Mesenchymal stem cell (in vitro differentiated cells and primary cell): Measurements from ENCODE around the gene GNA14.

ENCODE experiments used
- DNase-seq: peaks from one replicate; pipeline ENCODE4 v3.0.0-alpha.2; 2013
- H2AFZ ChIP-seq: one replicate; pipeline ENCODE4 v1.6.1; 2013; ENCODE audit warnings: low read depth, mild to moderate bottlenecking, control low read depth, inconsistent platforms, low read length, moderate library complexity
- H2AK5ac ChIP-seq: 2 replicates; pipeline ENCODE4 v1.6.1; 2013; ENCODE audit warnings: low read length, moderate library complexity, mild to moderate bottlenecking, inconsistent platforms; ENCODE audit not compliant: severe bottlenecking
- H2BK120ac ChIP-seq: one replicate; pipeline ENCODE4 v1.6.1; 2013; ENCODE audit warnings: low read depth, mild to moderate bottlenecking, inconsistent platforms, low read length, moderate library complexity
- H2BK12ac ChIP-seq, 2 experiments: one replicate each; pipeline ENCODE4 v1.6.1; 2013; ENCODE audit warnings: inconsistent platforms in 2 of 2, low read length in 2 of 2, mild to moderate bottlenecking in 2 of 2, moderate library complexity in 2 of 2, control low read depth in 1 of 2
- H2BK15ac ChIP-seq: one replicate; pipeline ENCODE4 v1.6.1; 2013; ENCODE audit warnings: mild to moderate bottlenecking, low read depth, inconsistent platforms; ENCODE audit not compliant: poor library complexity, severe bottlenecking
- H2BK5ac ChIP-seq: 2 replicates; pipeline ENCODE4 v1.6.1; 2013; ENCODE audit warnings: low read depth, mild to moderate bottlenecking, low read length, control low read depth, inconsistent platforms; ENCODE audit not compliant: poor library complexity, severe bottlenecking
- H3K14ac ChIP-seq, 2 experiments: one replicate each; pipeline ENCODE4 v1.6.1; 2013; ENCODE audit warnings: inconsistent platforms in 2 of 2, low read length in 2 of 2, control low read depth in 1 of 2, mild to moderate bottlenecking in 1 of 2, moderate library complexity in 1 of 2
- H3K18ac ChIP-seq, 2 experiments: one replicate each; pipeline ENCODE4 v1.6.1; 2013; ENCODE audit warnings: inconsistent platforms in 2 of 2, low read length in 2 of 2, control low read depth in 1 of 2, low read depth in 1 of 2, mild to moderate bottlenecking in 1 of 2
- H3K23ac ChIP-seq, 2 experiments: one replicate each; pipeline ENCODE4 v1.6.1; 2013; ENCODE audit warnings: inconsistent platforms in 2 of 2, low read length in 2 of 2, mild to moderate bottlenecking in 2 of 2, moderate library complexity in 2 of 2, control low read depth in 1 of 2
- H3K27ac ChIP-seq: 2 replicates; pipeline ENCODE4 v1.5.1; 2013; ENCODE audit warnings: mild to moderate bottlenecking, moderate library complexity, low read length, control low read depth, inconsistent platforms; ENCODE audit not compliant: poor library complexity, severe bottlenecking
- H3K27me3 ChIP-seq, 2 experiments: 2 replicates each; pipeline versions ENCODE4 v1.6.1 to v1.7.0; 2013; ENCODE audit warnings: low read length in 2 of 2, mild to moderate bottlenecking in 2 of 2, moderate library complexity in 2 of 2, control low read depth in 1 of 2, inconsistent platforms in 1 of 2; ENCODE audit not compliant: control insufficient read depth in 1 of 2, insufficient read depth in 1 of 2
- H3K36me3 ChIP-seq, 2 experiments: 2 replicates each; pipeline versions ENCODE4 v1.6.1 to v1.7.0; 2013; ENCODE audit warnings: low read length in 2 of 2, control low read depth in 1 of 2, inconsistent platforms in 1 of 2, low read depth in 1 of 2, mild to moderate bottlenecking in 1 of 2; ENCODE audit not compliant: insufficient read depth in 2 of 2, control insufficient read depth in 1 of 2
- H3K4ac ChIP-seq, 2 experiments: one replicate each; pipeline ENCODE4 v1.6.1; 2013; ENCODE audit warnings: inconsistent platforms in 2 of 2, low read length in 2 of 2, mild to moderate bottlenecking in 2 of 2, moderate library complexity in 2 of 2, control low read depth in 1 of 2, low read depth in 1 of 2
- H3K4me1 ChIP-seq: 2 replicates; pipeline ENCODE4 v1.6.1; 2013; ENCODE audit warnings: low read depth, low read length, control low read depth; ENCODE audit not compliant: control insufficient read depth, insufficient read depth
- H3K4me2 ChIP-seq: 2 replicates; pipeline ENCODE4 v1.6.1; 2013; ENCODE audit warnings: low read length, mild to moderate bottlenecking, inconsistent platforms; ENCODE audit not compliant: poor library complexity, severe bottlenecking
- H3K4me3 ChIP-seq, 2 experiments: 2 replicates each; pipeline versions ENCODE4 v1.5.1 to v1.7.0; 2013; ENCODE audit warnings: low read length in 2 of 2, mild to moderate bottlenecking in 2 of 2, control low read depth in 1 of 2, low read depth in 1 of 2; ENCODE audit not compliant: insufficient read depth in 1 of 2
- H3K79me1 ChIP-seq: replicated peaks from 2 replicates; pipeline ENCODE4 v1.6.1; 2013; ENCODE audit warnings: mild to moderate bottlenecking, control low read depth, low read length, inconsistent platforms; ENCODE audit not compliant: poor library complexity, severe bottlenecking
- H3K9ac ChIP-seq: 2 replicates; pipeline ENCODE4 v1.7.0; 2013; ENCODE audit warnings: mild to moderate bottlenecking, low read length, moderate library complexity
- H3K9me3 ChIP-seq: 2 replicates; pipeline ENCODE4 v1.7.0; 2013; ENCODE audit warnings: mild to moderate bottlenecking, low read length; ENCODE audit not compliant: control insufficient read depth
- H4K8ac ChIP-seq: one replicate; pipeline ENCODE4 v1.6.1; 2013; ENCODE audit warnings: inconsistent platforms, mild to moderate bottlenecking, low read length, moderate library complexity
- H4K91ac ChIP-seq: one replicate; pipeline ENCODE4 v1.6.1; 2013; ENCODE audit warnings: mild to moderate bottlenecking, low read length, inconsistent platforms
- WGBS: methylation state at CpG from one replicate; pipeline ENCODE4 v1.1.7; 2013; ENCODE audit warnings: mixed read lengths; 5-methylcytosine and 5-hydroxymethylcytosine counted together

The GNA14 gene

DNA sequence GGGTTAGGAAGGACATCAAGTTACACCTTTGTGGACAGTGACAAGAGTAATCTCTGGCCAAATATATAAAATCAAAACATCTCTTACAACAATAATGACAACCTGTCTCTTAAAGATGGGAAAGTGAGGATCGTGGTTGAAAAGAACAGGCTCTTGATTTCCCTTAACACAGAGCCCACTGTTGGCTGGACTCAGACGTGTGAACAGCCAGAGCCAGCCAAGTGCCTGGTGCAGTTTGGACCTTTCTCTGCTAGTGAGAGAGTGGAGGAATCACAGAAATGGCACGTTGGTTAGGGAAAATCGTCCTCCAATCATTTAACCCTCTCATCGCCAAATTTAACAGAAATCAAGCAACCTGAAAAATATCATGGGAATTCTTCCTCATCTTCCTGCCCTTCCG, 131.3 kb downstream of the GNA14 start:
- no peaks in the 10 kb centered on the region for H3K9me3 ChIP-seq
- no peak overlapping the region for H3K4ac ChIP-seq
- peaks cover 0 to 4% of the 10 kb centered on the region in 2 experiments for H3K27me3 ChIP-seq
- no peak overlapping the region for H3K4me3 ChIP-seq
- H2AFZ ChIP-seq, result no peak overlapping the region
- no peak overlapping the region for H3K4me2 ChIP-seq
- no peak for DNase-seq
- H3K4me1 ChIP-seq, result peaks cover 4% of the 10 kb centered on the region
- H3K27ac ChIP-seq, result no peak overlapping the region
- H3K18ac ChIP-seq, result peak overlapping the region in 1 of 2 experiments; percentile 21
- no peak overlapping the region for H2BK5ac ChIP-seq
- H3K9ac ChIP-seq, result no peak overlapping the region
- no peak overlapping the region for H2BK120ac ChIP-seq
- no peaks in the 10 kb centered on the region for H3K79me1 ChIP-seq
- 100% methylated on average over 2 of the region's 6 CpGs for WGBS
- H4K8ac ChIP-seq, result no peak overlapping the region
- no peak overlapping the region for H2BK12ac ChIP-seq
- no peak overlapping the region for H3K14ac ChIP-seq
- H3K23ac ChIP-seq, result no peak overlapping the region
- no peak overlapping the region for H2AK5ac ChIP-seq
- no peak overlapping the region for H4K91ac ChIP-seq
- no peak overlapping the region for H2BK15ac ChIP-seq
- no peaks in the 10 kb centered on the region for H3K36me3 ChIP-seq

DNA sequence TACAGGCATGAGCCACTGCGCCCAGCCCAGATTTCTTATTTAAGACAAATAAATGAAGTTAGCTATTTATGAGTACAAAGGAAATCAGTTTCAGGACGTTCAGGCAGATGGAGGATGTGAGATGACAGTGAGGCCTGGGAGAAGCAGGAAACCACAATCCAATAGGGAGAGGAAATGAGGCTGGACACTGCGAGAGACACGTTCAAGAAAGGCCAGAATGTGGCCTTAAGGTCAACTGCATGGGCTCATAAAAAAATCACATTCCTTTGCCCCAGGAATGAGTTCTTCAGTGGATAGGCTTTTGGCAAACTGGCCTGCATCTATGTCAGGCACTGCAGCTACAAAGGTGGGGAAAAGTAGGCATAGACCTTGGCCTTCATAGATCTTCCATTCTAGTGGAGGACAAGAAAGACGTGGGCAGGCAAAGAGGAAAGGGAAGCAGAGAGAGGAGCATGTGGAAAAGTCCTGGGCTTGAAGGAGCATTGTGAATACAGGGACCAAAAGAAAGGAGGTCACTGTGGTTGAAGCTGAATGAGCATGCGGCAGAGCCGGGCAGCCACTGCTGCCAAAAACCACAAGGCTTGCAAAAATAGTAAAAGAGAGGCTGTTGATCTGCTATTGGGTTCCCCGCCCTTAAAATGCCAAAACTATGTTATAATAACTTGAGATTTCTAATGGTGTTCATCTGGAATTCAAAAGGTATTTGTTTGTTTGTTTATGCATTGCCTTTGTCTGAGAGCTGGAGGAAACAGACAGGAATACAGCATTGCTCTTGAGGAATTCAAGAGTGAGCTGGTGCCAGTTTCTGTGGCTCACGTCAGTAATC, 133.0 kb downstream of the GNA14 start:
- Histone ChIP-seq H4K8ac (no peak overlapping the region), H3K79me1 (no peaks in the 10 kb centered on the region), H3K27ac (no peak overlapping the region), H2BK5ac (no peak overlapping the region), H3K36me3 (no peaks in the 10 kb centered on the region), H2AK5ac (no peak overlapping the region), H3K4me2 (no peak overlapping the region), H3K27me3 (peaks cover 0 to 4% of the 10 kb centered on the region in 2 experiments), H2BK12ac (peak overlapping the region in 1 of 2 experiments; percentile 15), H3K4me3 (no peak overlapping the region), H2AFZ (no peak overlapping the region), H3K14ac (no peak overlapping the region), H3K9me3 (no peaks in the 10 kb centered on the region), H2BK120ac (no peak overlapping the region), H4K91ac (peak overlapping the region; percentile 64), H3K4me1 (peaks cover 4% of the 10 kb centered on the region), H3K4ac (no peak overlapping the region), H3K9ac (no peak overlapping the region), H3K23ac (no peak overlapping the region), H3K18ac (peak overlapping the region; percentile 71 to 78), H2BK15ac (no peak overlapping the region)
- WGBS, result 16% methylated on average over 9 of the region's 9 CpGs
- peak; percentile 78 for DNase-seq

DNA sequence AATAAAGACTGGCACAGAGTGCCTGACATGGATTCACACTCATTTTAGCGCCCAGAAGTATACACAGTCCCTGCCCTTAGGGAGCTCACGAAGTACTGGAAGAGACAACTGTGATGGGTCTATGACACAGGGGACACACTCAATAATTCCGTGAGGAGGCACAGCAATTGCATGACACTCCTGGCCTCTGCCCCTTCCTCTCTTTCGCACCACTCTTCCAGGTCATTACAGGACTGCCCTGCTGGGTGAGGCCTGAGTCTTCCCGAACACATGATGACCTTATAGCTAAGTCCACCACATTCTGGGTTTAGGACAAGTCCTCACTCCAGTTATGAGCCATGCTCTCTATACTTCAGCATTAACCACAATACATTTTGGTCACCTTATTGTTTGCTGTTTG, 134.7 kb downstream of the GNA14 start:
- H2AFZ ChIP-seq, result no peak overlapping the region
- no peak overlapping the region for H3K27ac ChIP-seq
- no peak overlapping the region for H2BK15ac ChIP-seq
- H2BK120ac ChIP-seq, result no peak overlapping the region
- H2AK5ac ChIP-seq, result no peak overlapping the region
- no peak for DNase-seq
- peak overlapping the region in 1 of 2 experiments; percentile 12 for H2BK12ac ChIP-seq
- H3K36me3 ChIP-seq, result no peaks in the 10 kb centered on the region
- peak overlapping the region; percentile 19 for H4K91ac ChIP-seq
- H4K8ac ChIP-seq, result no peak overlapping the region
- H3K4ac ChIP-seq, result no peak overlapping the region
- H3K18ac ChIP-seq, result peak overlapping the region in 1 of 2 experiments; percentile 16
- WGBS, result 95% methylated on average over 5 of the region's 5 CpGs
- peaks cover 0 to 2% of the 10 kb centered on the region in 2 experiments for H3K27me3 ChIP-seq
- H3K4me1 ChIP-seq, result peaks cover 4% of the 10 kb centered on the region
- no peaks in the 10 kb centered on the region for H3K79me1 ChIP-seq
- H3K9ac ChIP-seq, result no peak overlapping the region
- H3K4me2 ChIP-seq, result no peak overlapping the region
- no peaks in the 10 kb centered on the region for H3K9me3 ChIP-seq
- no peak overlapping the region for H3K23ac ChIP-seq
- H3K14ac ChIP-seq, result no peak overlapping the region
- no peak overlapping the region for H3K4me3 ChIP-seq
- no peak overlapping the region for H2BK5ac ChIP-seq

DNA sequence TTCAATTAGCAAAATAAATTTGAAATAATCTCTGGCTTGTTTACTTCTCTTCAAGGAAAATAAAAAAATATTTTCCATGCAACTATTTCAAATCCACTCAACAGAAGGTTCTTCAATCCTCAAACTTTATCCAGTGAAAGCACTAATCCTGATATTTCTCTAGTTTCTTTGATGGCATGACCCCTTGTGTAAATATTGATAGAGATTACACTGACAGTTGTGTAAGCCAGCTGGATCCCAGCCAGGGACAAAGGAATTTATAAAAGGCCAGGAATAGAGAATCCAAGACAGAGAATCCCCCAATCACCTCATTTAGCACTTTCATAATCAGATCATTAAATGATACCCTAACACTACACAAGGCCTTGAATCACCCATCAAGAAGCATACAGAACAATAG, 135.2 kb downstream of the GNA14 start:
- peaks cover 4% of the 10 kb centered on the region for H3K4me1 ChIP-seq
- no peak overlapping the region for H3K4me3 ChIP-seq
- H3K9me3 ChIP-seq, result no peaks in the 10 kb centered on the region
- no peak overlapping the region for H2BK120ac ChIP-seq
- no peak overlapping the region for H3K18ac ChIP-seq
- H3K27me3 ChIP-seq, result no peaks in the 10 kb centered on the region
- no peak overlapping the region for H2BK15ac ChIP-seq
- H3K4ac ChIP-seq, result no peak overlapping the region
- H2AK5ac ChIP-seq, result no peak overlapping the region
- no peaks in the 10 kb centered on the region for H3K36me3 ChIP-seq
- no peak overlapping the region for H4K91ac ChIP-seq
- no peak overlapping the region for H3K4me2 ChIP-seq
- no peak overlapping the region for H2BK5ac ChIP-seq
- no peak overlapping the region for H3K27ac ChIP-seq
- no peak overlapping the region for H2AFZ ChIP-seq
- H3K9ac ChIP-seq, result no peak overlapping the region
- no peak overlapping the region for H2BK12ac ChIP-seq
- no peak overlapping the region for H3K14ac ChIP-seq
- no peak overlapping the region for H3K23ac ChIP-seq
- H4K8ac ChIP-seq, result no peak overlapping the region
- no peaks in the 10 kb centered on the region for H3K79me1 ChIP-seq
- DNase-seq, result peak; percentile 31
